BLaER1 treated with 17β-estradiol and CSF1 and Interleukin-3, amounts not matched to agents 10 nM and 100 nM (cell line): Measurements from ENCODE around the gene CIZ1.

ENCODE experiments used
- H3K27ac ChIP-seq, 11 experiments: shearing (Covaris generic); formaldehyde crosslinking; 2 replicates each; pipeline ENCODE4 v1.8.1; 2022
- H3K27me3 ChIP-seq, 11 experiments: shearing (Covaris generic); formaldehyde crosslinking; 2 replicates each; pipeline ENCODE4 v1.8.1; 2022
- H3K36me3 ChIP-seq, 11 experiments: shearing (Covaris generic); formaldehyde crosslinking; 2 replicates each; pipeline ENCODE4 v1.8.1; 2022
- H3K4me1 ChIP-seq, 10 experiments: shearing (Covaris generic); formaldehyde crosslinking; 2 replicates each; pipeline ENCODE4 v1.8.1; 2022
- H3K4me2 ChIP-seq, 11 experiments: shearing (Covaris generic); formaldehyde crosslinking; 2 replicates each; pipeline ENCODE4 v1.8.1; 2022
- H3K4me3 ChIP-seq, 10 experiments: shearing (Covaris generic); formaldehyde crosslinking; 2 replicates each; pipeline ENCODE4 v1.8.1; 2022
- H3K9ac ChIP-seq, 11 experiments: shearing (Covaris generic); formaldehyde crosslinking; 2 replicates each; pipeline ENCODE4 v1.8.1; 2022
- H3K9me3 ChIP-seq, 11 experiments: shearing (Covaris generic); formaldehyde crosslinking; replicated peaks in 1 of 11; 2 replicates each; pipeline ENCODE4 v1.8.1; 2022
- H4K20me1 ChIP-seq, 11 experiments: shearing (Covaris generic); formaldehyde crosslinking; 2 replicates each; pipeline ENCODE4 v1.8.1; 2022
- Cebpa-rat ChIP-seq, 11 experiments: shearing (Covaris generic); IDR thresholded peaks; 2 replicates each; pipeline ENCODE4 v1.8.1; 2022

Gene CIZ1

GRCh38 chr9:128203024-128203706, 11.8 kb upstream of the CIZ1 start, which contains the start of gene DNM1:
Gene DNM1, plus strand, starts transcription at chr9:128203379. Its CDS starts 92 bp downstream, at chr9:128203471.
- Histone ChIP-seq H3K4me1 (peaks cover 32 to 59% (median 51%) of the 10 kb centered on the region in 10 experiments), H3K27me3 (peaks cover 0 to 3% (median 0%) of the 10 kb centered on the region in 11 experiments; a peak in 2 of 22 replicates), H3K27ac (peak within 1 kb of the TSS in 9 of 11 experiments; percentile 14 to 67 (median 63); a peak in 17 of 22 replicates), H3K9me3 (no peaks in the 10 kb centered on the region), H3K4me2 (peak within 1 kb of the TSS; percentile 97 to 100 (median 99)), H3K9ac (peak within 1 kb of the TSS; percentile 56 to 83 (median 72); a peak in 21 of 22 replicates), H3K4me3 (peak within 1 kb of the TSS; percentile 60 to 76 (median 70)), H3K36me3 (no peaks in the 10 kb centered on the region), H4K20me1 (no peaks in the 10 kb centered on the region)
- no peak for TF ChIP-seq Cebpa-rat (IDR thresholded peaks at IDR 0.05)

GRCh38 chr9:128202648-128203023, 11.3 kb upstream of the CIZ1 start:
- peaks cover 26 to 54% (median 46%) of the 10 kb centered on the region in 10 experiments for H3K4me1 ChIP-seq
- H4K20me1 ChIP-seq, result no peaks in the 10 kb centered on the region
- no peaks in the 10 kb centered on the region for H3K36me3 ChIP-seq
- H3K9ac ChIP-seq, result peak overlapping the region in 7 of 11 experiments; percentile 13 to 83 (median 77); a peak in 9 of 22 replicates
- peak overlapping the region in 7 of 10 experiments; percentile 69 to 76 (median 70); a peak in 7 of 20 replicates for H3K4me3 ChIP-seq
- peak overlapping the region; percentile 97 to 100 (median 99) for H3K4me2 ChIP-seq
- H3K9me3 ChIP-seq, result no peaks in the 10 kb centered on the region
- H3K27me3 ChIP-seq, result peaks cover 0 to 3% (median 0%) of the 10 kb centered on the region in 11 experiments; a peak in 2 of 22 replicates
- TF ChIP-seq Cebpa-rat (IDR thresholded peaks at IDR 0.05), result no peak
- H3K27ac ChIP-seq, result peak overlapping the region in 7 of 11 experiments; percentile 31 to 67 (median 45); a peak in 11 of 22 replicates

- Histone ChIP-seq H3K4me2 (peak overlapping the region in 5 of 11 experiments; percentile 30 to 100 (median 99); a peak in 7 of 22 replicates), H4K20me1 (no peaks in the 10 kb centered on the region), H3K9me3 (no peaks in the 10 kb centered on the region), H3K27me3 (peaks cover 0 to 3% (median 0%) of the 10 kb centered on the region in 11 experiments; a peak in 2 of 22 replicates), H3K9ac (0 out of 22 replicates have a peak overlapping the region, but pooled peaks of 1 of the 11 experiments have one; percentile 13), H3K4me3 (no peak overlapping the region), H3K4me1 (peaks cover 17 to 44% (median 37%) of the 10 kb centered on the region in 10 experiments), H3K27ac (no peak overlapping the region), H3K36me3 (no peaks in the 10 kb centered on the region)
- TF ChIP-seq Cebpa-rat (IDR thresholded peaks at IDR 0.05), result no peak
Observed at GRCh38 chr9:128201441-128202369, 10.3 kb upstream of the CIZ1 start.

- Histone ChIP-seq H3K9me3 (no peaks in the 10 kb centered on the region), H3K4me2 (peak overlapping the region in 9 of 11 experiments; percentile 3 to 99 (median 26); a peak in 9 of 22 replicates), H4K20me1 (peaks cover 0 to 11% (median 0%) of the 10 kb centered on the region in 11 experiments; a peak in 2 of 22 replicates), H3K9ac (0 out of 22 replicates have a peak overlapping the region, but pooled peaks of 1 of the 11 experiments have one; percentile 23), H3K4me3 (no peak overlapping the region), H3K4me1 (peaks cover 20 to 42% (median 32%) of the 10 kb centered on the region in 10 experiments), H3K36me3 (peaks cover 7 to 19% (median 17%) of the 10 kb centered on the region in 11 experiments; a peak in 19 of 22 replicates), H3K27ac (no peak overlapping the region), H3K27me3 (no peaks in the 10 kb centered on the region)
- no peak for TF ChIP-seq Cebpa-rat (IDR thresholded peaks at IDR 0.05)
Observed at GRCh38 chr9:128193469-128194096, 2.2 kb upstream of the CIZ1 start.

DNA sequence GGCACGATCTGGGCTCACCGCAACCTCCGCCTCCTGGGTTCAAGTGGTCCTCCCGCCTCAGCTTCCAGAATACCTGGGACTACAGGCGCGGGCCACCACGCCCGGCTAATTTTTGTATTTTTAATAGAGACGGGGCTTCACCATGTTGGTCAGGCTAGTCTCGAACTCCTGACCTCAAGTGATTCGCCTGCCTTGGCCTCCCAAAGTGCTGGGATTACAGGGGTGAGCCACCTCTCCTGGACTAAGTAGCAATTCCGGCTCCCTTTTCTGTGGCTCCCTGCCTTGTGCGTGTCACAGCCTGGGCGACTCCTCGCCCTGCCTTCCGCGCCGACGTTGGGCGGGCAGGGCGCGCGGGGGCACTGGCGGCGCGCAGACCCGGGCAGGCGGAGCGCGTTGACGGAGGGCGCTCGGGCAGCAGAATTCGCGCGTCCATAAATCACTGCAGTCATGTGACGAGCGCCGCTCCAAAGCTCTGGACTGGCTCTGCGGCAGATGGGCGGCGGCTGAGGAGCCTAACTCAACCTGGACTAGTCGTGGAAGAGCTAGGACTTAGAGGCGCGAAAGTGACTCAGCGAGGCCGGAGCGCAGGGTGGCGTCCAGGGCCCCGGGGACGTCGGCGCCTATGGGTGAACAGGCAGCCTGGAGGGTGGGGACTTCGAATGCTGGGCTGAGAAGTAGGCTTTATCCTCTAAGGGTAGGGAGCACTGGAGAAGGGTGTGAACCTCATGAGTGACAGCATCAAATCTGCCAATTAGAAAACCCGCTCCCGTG, 1.4 kb upstream of the CIZ1 start:
- peaks cover 13 to 27% (median 24%) of the 10 kb centered on the region in 11 experiments; a peak in 20 of 22 replicates for H3K36me3 ChIP-seq
- no peaks in the 10 kb centered on the region for H3K9me3 ChIP-seq
- H3K4me1 ChIP-seq, result peaks cover 22 to 50% (median 37%) of the 10 kb centered on the region in 10 experiments
- TF ChIP-seq Cebpa-rat (IDR thresholded peaks at IDR 0.05), result no peak
- H3K4me2 ChIP-seq, result peak overlapping the region in 10 of 11 experiments; percentile 6 to 99 (median 96); a peak in 12 of 22 replicates
- H4K20me1 ChIP-seq, result peaks cover 0 to 11% (median 0%) of the 10 kb centered on the region in 11 experiments; a peak in 3 of 22 replicates
- H3K9ac ChIP-seq, result peak overlapping the region in 1 of 11 experiments; percentile 95; a peak in 1 of 22 replicates
- 0 out of 20 replicates have a peak overlapping the region, but pooled peaks of 1 of the 10 experiments have one; percentile 75 for H3K4me3 ChIP-seq
- no peaks in the 10 kb centered on the region for H3K27me3 ChIP-seq
- no peak overlapping the region for H3K27ac ChIP-seq

DNA sequence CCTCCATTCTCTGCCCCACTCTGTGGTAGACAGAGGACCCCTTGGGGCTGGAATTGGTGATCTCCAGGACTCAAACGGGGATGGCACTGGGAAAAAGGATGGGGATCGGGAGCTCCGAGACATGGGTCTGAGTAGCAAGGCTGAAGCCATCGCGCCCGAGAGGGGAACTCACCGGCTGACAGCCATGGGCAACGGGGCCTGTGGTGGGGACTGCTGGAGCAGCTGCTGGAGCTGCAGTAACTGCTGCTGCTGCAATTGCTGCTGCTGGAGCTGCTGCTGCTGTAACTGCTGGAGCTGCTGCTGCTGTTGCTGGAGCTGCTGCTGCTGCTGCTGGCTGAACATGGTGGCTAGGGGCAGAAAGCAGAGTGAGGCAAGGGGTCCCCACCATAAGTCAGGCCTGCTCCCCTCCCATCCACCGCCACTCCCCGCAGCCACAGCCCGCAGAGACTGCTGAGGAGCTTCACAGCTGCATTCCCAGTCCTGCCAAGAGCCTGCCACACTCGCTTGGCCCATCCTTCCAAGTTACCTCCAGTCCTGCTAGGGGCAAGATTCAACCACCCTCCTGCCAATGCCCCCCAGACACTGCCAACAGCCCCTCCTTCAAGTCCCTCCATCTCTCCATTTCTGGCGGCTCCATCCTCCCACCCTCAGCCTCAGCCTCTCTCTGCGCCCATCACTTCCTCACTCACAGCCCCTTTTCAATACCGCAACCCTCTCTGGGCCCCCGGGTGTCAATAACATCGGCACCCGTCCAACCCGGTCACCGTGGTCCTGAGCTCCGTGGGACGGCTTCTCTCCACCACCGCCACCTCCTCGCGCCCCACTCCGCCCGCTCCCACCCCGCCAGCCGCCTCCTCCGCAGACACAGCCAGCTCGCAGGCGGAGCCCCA, 611 bp downstream of the CIZ1 start:
- H3K36me3 ChIP-seq, result peaks cover 22 to 46% (median 43%) of the 10 kb centered on the region in 11 experiments
- H3K27ac ChIP-seq, result peak overlapping the region; percentile 77 to 94 (median 88)

More for the DNA sequence above, 611 bp downstream of the CIZ1 start:
- Histone ChIP-seq H3K9ac (peak overlapping the region; percentile 87 to 98 (median 92)), H3K4me1 (peaks cover 22 to 52% (median 37%) of the 10 kb centered on the region in 10 experiments), H3K4me2 (peak overlapping the region; percentile 87 to 99 (median 96)), H3K4me3 (peak overlapping the region; percentile 70 to 92 (median 74)), H3K9me3 (no peaks in the 10 kb centered on the region), H4K20me1 (peaks cover 0 to 19% (median 0%) of the 10 kb centered on the region in 11 experiments; a peak in 5 of 22 replicates), H3K27me3 (no peaks in the 10 kb centered on the region)
- TF ChIP-seq Cebpa-rat (IDR thresholded peaks at IDR 0.05), result no peak
